VCaP (cell line): Measurements from ENCODE around the gene FAM153A.
"Not testable (repeated sequence)": the region's sequence is repeated elsewhere in the genome, so short reads cannot be mapped to it uniquely, and the experiment has no call there.

Experiments
- H3K27ac ChIP-seq: fragments of 450-650 bp; 2 replicates; pipeline ENCODE4 v1.5.1; 2017

FAM153A gene

GRCh38 chr5:177782792-177783633 lies at the start of gene FAM153A:
Gene FAM153A, minus strand, starts transcription at chr5:177782899.
- H3K27ac ChIP-seq, result not testable (repeated sequence)

- not testable (repeated sequence) for H3K27ac ChIP-seq
Observed at GRCh38 chr5:177832287-177832686, 49.6 kb upstream of the FAM153A start.

- not testable (repeated sequence) for H3K27ac ChIP-seq
Observed at GRCh38 chr5:177826073-177826472, 43.4 kb upstream of the FAM153A start.

- H3K27ac ChIP-seq, result not testable (repeated sequence)
Observed at GRCh38 chr5:177824776-177825175, 42.1 kb upstream of the FAM153A start.

GRCh38 chr5:177822489-177822888 lies 39.8 kb upstream of the FAM153A start:
- not testable (repeated sequence) for H3K27ac ChIP-seq

- H3K27ac ChIP-seq, result not testable (repeated sequence)
Observed at GRCh38 chr5:177819664-177820063, 37.0 kb upstream of the FAM153A start.

GRCh38 chr5:177812814-177813425 lies 30.2 kb upstream of the FAM153A start:
- not testable (repeated sequence) for H3K27ac ChIP-seq

GRCh38 chr5:177812160-177812743 lies 29.6 kb upstream of the FAM153A start:
- not testable (repeated sequence) for H3K27ac ChIP-seq

- not testable (repeated sequence) for H3K27ac ChIP-seq
Observed at GRCh38 chr5:177809209-177809913, 26.7 kb upstream of the FAM153A start.

- not testable (repeated sequence) for H3K27ac ChIP-seq
Observed at GRCh38 chr5:177808420-177808819, 25.7 kb upstream of the FAM153A start.

GRCh38 chr5:177807265-177807664 lies 24.6 kb upstream of the FAM153A start:
- H3K27ac ChIP-seq, result not testable (repeated sequence)

- H3K27ac ChIP-seq, result not testable (repeated sequence)
Observed at GRCh38 chr5:177801427-177801826, 18.7 kb upstream of the FAM153A start.

- H3K27ac ChIP-seq, result not testable (repeated sequence)
Observed at GRCh38 chr5:177798237-177798840, 15.6 kb upstream of the FAM153A start.

- not testable (repeated sequence) for H3K27ac ChIP-seq
Observed at GRCh38 chr5:177793272-177793671, 10.6 kb upstream of the FAM153A start.

GRCh38 chr5:177791649-177792048 lies 8.9 kb upstream of the FAM153A start:
- H3K27ac ChIP-seq, result not testable (repeated sequence)

- H3K27ac ChIP-seq, result not testable (repeated sequence)
Observed at GRCh38 chr5:177782169-177782568, 530 bp downstream of the FAM153A start.

- H3K27ac ChIP-seq, result not testable (repeated sequence)
Observed at GRCh38 chr5:177771206-177771605, 11.5 kb downstream of the FAM153A start.

- H3K27ac ChIP-seq, result not testable (repeated sequence)
Observed at GRCh38 chr5:177770646-177771045, 12.1 kb downstream of the FAM153A start.

- H3K27ac ChIP-seq, result not testable (repeated sequence)
Observed at GRCh38 chr5:177763737-177764508, 18.8 kb downstream of the FAM153A start.

GRCh38 chr5:177760954-177761353 lies 21.7 kb downstream of the FAM153A start:
- not testable (repeated sequence) for H3K27ac ChIP-seq

- H3K27ac ChIP-seq, result not testable (repeated sequence)
Observed at GRCh38 chr5:177747354-177747753, 35.3 kb downstream of the FAM153A start.
